ENCODE results near the gene BAG1.

The BAG1 gene

GRCh38 chr9:33287087-33287490 is 22.6 kb upstream of the BAG1 start:
- TF ChIP-seq POU2F2 (IDR thresholded peaks at IDR 0.05; ENCODE audit: low read depth, low read length) (no peak), POLR2A (IDR thresholded peaks at IDR 0.05; ENCODE audit: low read depth, low read length) (no peak), SPI1 (IDR thresholded peaks at IDR 0.05; ENCODE audit: low read depth, low read length) (peak; percentile 5; the same call in 1 of the 2 replicates), POLR2AphosphoS5 (IDR thresholded peaks at IDR 0.05; ENCODE audit: low read depth, low read length) (no peak)
- DNase-seq (ENCODE audit: insufficient read length, low spot score) (no peak), FAIRE-seq (peak; percentile 57)

- no peak for FAIRE-seq
- TF ChIP-seq PAX5 (IDR thresholded peaks at IDR 0.05; ENCODE audit: insufficient read depth, low read length, severe bottlenecking) (no peak), POLR2A (IDR thresholded peaks at IDR 0.05; ENCODE audit: low read depth, low read length) (no peak)
- DNase-seq (ENCODE audit: insufficient read length, low spot score) = no peak
Measured at GRCh38 chr9:33285502-33285901, 21.0 kb upstream of the BAG1 start.

- FAIRE-seq = no peak
- no peak for DNase-seq (ENCODE audit: insufficient read length, low spot score)
- no peak for TF ChIP-seq POLR2A (IDR thresholded peaks at IDR 0.05; ENCODE audit: low read depth, low read length)
- no peak for TF ChIP-seq SPI1 (IDR thresholded peaks at IDR 0.05; ENCODE audit: low read depth, low read length)
- TF ChIP-seq POU2F2 (IDR thresholded peaks at IDR 0.05; ENCODE audit: low read depth, low read length) = no peak
- TF ChIP-seq PAX5 (IDR thresholded peaks at IDR 0.05; ENCODE audit: insufficient read depth, low read length, severe bottlenecking) = no peak
Measured at GRCh38 chr9:33277484-33277883, 13.0 kb upstream of the BAG1 start.

GRCh38 chr9:33273972-33274328 is 9.4 kb upstream of the BAG1 start:
- DNase-seq (ENCODE audit: insufficient read length, low spot score) = no peak
- TF ChIP-seq SPI1 (IDR thresholded peaks at IDR 0.05; ENCODE audit: low read depth, low read length) (no peak), POU2F2 (IDR thresholded peaks at IDR 0.05; ENCODE audit: low read depth, low read length) (no peak), POLR2A (IDR thresholded peaks at IDR 0.05; ENCODE audit: low read depth, low read length) (no peak), POLR2AphosphoS5 (IDR thresholded peaks at IDR 0.05; ENCODE audit: low read depth, low read length) (no peak)
- FAIRE-seq = no peak

- DNase-seq (ENCODE audit: insufficient read length, low spot score) = no peak
- no peak for FAIRE-seq
- TF ChIP-seq POU2F2 (IDR thresholded peaks at IDR 0.05; ENCODE audit: low read depth, low read length) (no peak), PAX5 (IDR thresholded peaks at IDR 0.05; ENCODE audit: insufficient read depth, low read length, severe bottlenecking) (no peak), TAF1 (IDR thresholded peaks at IDR 0.05; ENCODE audit: low read depth, low read length) (no peak), POLR2A (IDR thresholded peaks at IDR 0.05; ENCODE audit: low read depth, low read length) (no peak), POLR2AphosphoS5 (IDR thresholded peaks at IDR 0.05; ENCODE audit: low read depth, low read length) (no peak), SPI1 (IDR thresholded peaks at IDR 0.05; ENCODE audit: low read depth, low read length) (no peak)
Measured at GRCh38 chr9:33273266-33273971, 8.9 kb upstream of the BAG1 start.

GRCh38 chr9:33272061-33272460 is 7.6 kb upstream of the BAG1 start:
- DNase-seq (ENCODE audit: insufficient read length, low spot score) = no peak
- no peak for TF ChIP-seq TAF1 (IDR thresholded peaks at IDR 0.05; ENCODE audit: low read depth, low read length)
- no peak for TF ChIP-seq POLR2AphosphoS5 (IDR thresholded peaks at IDR 0.05; ENCODE audit: low read depth, low read length)
- no peak for TF ChIP-seq PAX5 (IDR thresholded peaks at IDR 0.05; ENCODE audit: insufficient read depth, low read length, severe bottlenecking)
- no peak for TF ChIP-seq POLR2A (IDR thresholded peaks at IDR 0.05; ENCODE audit: low read depth, low read length)
- no peak for TF ChIP-seq SPI1 (IDR thresholded peaks at IDR 0.05; ENCODE audit: low read depth, low read length)
- no peak for TF ChIP-seq POU2F2 (IDR thresholded peaks at IDR 0.05; ENCODE audit: low read depth, low read length)
- no peak for FAIRE-seq

GRCh38 chr9:33270146-33270545 is 5.6 kb upstream of the BAG1 start:
- no peak for DNase-seq (ENCODE audit: insufficient read length, low spot score)
- FAIRE-seq = no peak

GRCh38 chr9:33267151-33267767 is 2.8 kb upstream of the BAG1 start:
- FAIRE-seq (no peak), DNase-seq (ENCODE audit: insufficient read length, low spot score) (no peak)
- TF ChIP-seq POLR2A (IDR thresholded peaks at IDR 0.05; ENCODE audit: low read depth, low read length) (no peak), PAX5 (IDR thresholded peaks at IDR 0.05; ENCODE audit: insufficient read depth, low read length, severe bottlenecking) (no peak)

More at GRCh38 chr9:33270146-33270545, 5.6 kb upstream of the BAG1 start:
- no peak for TF ChIP-seq TAF1 (IDR thresholded peaks at IDR 0.05; ENCODE audit: low read depth, low read length)
- no peak for TF ChIP-seq PAX5 (IDR thresholded peaks at IDR 0.05; ENCODE audit: insufficient read depth, low read length, severe bottlenecking)
- TF ChIP-seq POLR2AphosphoS5 (IDR thresholded peaks at IDR 0.05; ENCODE audit: low read depth, low read length) = no peak
- TF ChIP-seq POU2F2 (IDR thresholded peaks at IDR 0.05; ENCODE audit: low read depth, low read length) = no peak
- TF ChIP-seq POLR2A (IDR thresholded peaks at IDR 0.05; ENCODE audit: low read depth, low read length) = no peak
- TF ChIP-seq SPI1 (IDR thresholded peaks at IDR 0.05; ENCODE audit: low read depth, low read length) = no peak

- no peak for FAIRE-seq
Measured at GRCh38 chr9:33265211-33265865, 830 bp upstream of the BAG1 start.

GRCh38 chr9:33264003-33264472 is 470 bp downstream of the BAG1 start:
- FAIRE-seq (no peak), DNase-seq (ENCODE audit: insufficient read length, low spot score) (peak; percentile 34)
- TF ChIP-seq POU2F2 (IDR thresholded peaks at IDR 0.05; ENCODE audit: low read depth, low read length) (no peak), TAF1 (IDR thresholded peaks at IDR 0.05; ENCODE audit: low read depth, low read length) (no peak), PAX5 (IDR thresholded peaks at IDR 0.05; ENCODE audit: insufficient read depth, low read length, severe bottlenecking) (no peak), POLR2A (IDR thresholded peaks at IDR 0.05; ENCODE audit: low read depth, low read length) (peak; percentile 56; the same call in 1 of the 2 replicates), POLR2AphosphoS5 (IDR thresholded peaks at IDR 0.05; ENCODE audit: low read depth, low read length) (no peak)

More at GRCh38 chr9:33265211-33265865, 830 bp upstream of the BAG1 start:
- DNase-seq (ENCODE audit: insufficient read length, low spot score) = no peak
- 0 out of 2 replicates have a peak, but pooled peaks have one; percentile 3 for TF ChIP-seq POLR2A (IDR thresholded peaks at IDR 0.05; ENCODE audit: low read depth, low read length)
- peak; percentile 19; the same call in 1 of the 2 replicates for TF ChIP-seq POLR2AphosphoS5 (IDR thresholded peaks at IDR 0.05; ENCODE audit: low read depth, low read length)
- no peak for TF ChIP-seq PAX5 (IDR thresholded peaks at IDR 0.05; ENCODE audit: insufficient read depth, low read length, severe bottlenecking)
